Measurements from ENCODE around the gene BCAS3.
"Not testable (repeated sequence)": the region's sequence is repeated elsewhere in the genome, so short reads cannot be mapped to it uniquely, and the experiment has no call there.

Gene BCAS3

GRCh38 chr17:61333136-61333535 is 655.5 kb downstream of the BCAS3 start:
- DNase-seq = no peak

GRCh38 chr17:61334673-61335072 is 657.0 kb downstream of the BCAS3 start:
- no peak for DNase-seq

GRCh38 chr17:61335105-61335844 is 657.6 kb downstream of the BCAS3 start:
- DNase-seq = no peak

GRCh38 chr17:61335845-61336655 is 658.4 kb downstream of the BCAS3 start:
- DNase-seq = no peak

GRCh38 chr17:61337290-61337689 is 659.6 kb downstream of the BCAS3 start:
- DNase-seq = no peak

GRCh38 chr17:61338000-61338798 is 660.5 kb downstream of the BCAS3 start:
- DNase-seq = no peak

GRCh38 chr17:61338874-61339478 is 661.3 kb downstream of the BCAS3 start:
- DNase-seq = no peak

- DNase-seq = no peak
Observed at GRCh38 chr17:61340431-61341209, 663.0 kb downstream of the BCAS3 start.

GRCh38 chr17:61343576-61343975 is 665.9 kb downstream of the BCAS3 start:
- no peak for DNase-seq

- DNase-seq = no peak
Observed at GRCh38 chr17:61345061-61345460, 667.4 kb downstream of the BCAS3 start.

GRCh38 chr17:61345825-61346666 is 668.4 kb downstream of the BCAS3 start:
- no peak for DNase-seq

GRCh38 chr17:61349350-61349749 is 671.7 kb downstream of the BCAS3 start:
- DNase-seq = no peak

- no peak for DNase-seq
Observed at GRCh38 chr17:61351745-61352407, 674.2 kb downstream of the BCAS3 start.

GRCh38 chr17:61352408-61352770 is 674.7 kb downstream of the BCAS3 start:
- no peak for DNase-seq

- DNase-seq = no peak
Observed at GRCh38 chr17:61352781-61353491, 675.3 kb downstream of the BCAS3 start.

- DNase-seq = no peak
Observed at GRCh38 chr17:61353615-61354014, 676.0 kb downstream of the BCAS3 start.

GRCh38 chr17:61354895-61355874 is 677.5 kb downstream of the BCAS3 start:
- DNase-seq = no peak

GRCh38 chr17:61357061-61357460 is 679.4 kb downstream of the BCAS3 start:
- DNase-seq = not testable (repeated sequence)

GRCh38 chr17:61359513-61359912 is 681.9 kb downstream of the BCAS3 start:
- DNase-seq = not testable (repeated sequence)

All from CD4-positive, alpha-beta T cell treated with Interleukin-4 for 4 hours (primary cell).